ENCODE results near the gene KIF26B.

KIF26B gene

DNA sequence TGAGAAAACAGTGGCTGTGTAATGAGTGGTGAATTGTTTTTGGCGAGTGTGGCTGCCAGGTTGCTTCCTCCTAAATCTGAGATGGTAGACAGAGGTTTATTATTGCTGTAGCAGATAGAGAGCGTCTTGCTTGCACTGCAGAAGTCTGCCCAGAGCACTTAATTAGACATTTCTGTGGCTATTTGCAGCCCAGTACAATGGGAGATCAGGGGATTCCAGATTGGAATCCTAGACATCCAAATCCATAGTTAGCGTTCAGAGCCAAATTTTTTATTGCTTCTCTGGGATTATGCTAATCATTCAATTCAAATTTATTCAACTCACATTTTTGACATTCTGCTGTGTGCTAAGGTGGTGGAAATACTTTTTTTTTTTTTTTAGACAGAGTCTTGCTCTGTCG is 30.0 kb downstream of the KIF26B start:
- TF ChIP-seq, protein P1, sequence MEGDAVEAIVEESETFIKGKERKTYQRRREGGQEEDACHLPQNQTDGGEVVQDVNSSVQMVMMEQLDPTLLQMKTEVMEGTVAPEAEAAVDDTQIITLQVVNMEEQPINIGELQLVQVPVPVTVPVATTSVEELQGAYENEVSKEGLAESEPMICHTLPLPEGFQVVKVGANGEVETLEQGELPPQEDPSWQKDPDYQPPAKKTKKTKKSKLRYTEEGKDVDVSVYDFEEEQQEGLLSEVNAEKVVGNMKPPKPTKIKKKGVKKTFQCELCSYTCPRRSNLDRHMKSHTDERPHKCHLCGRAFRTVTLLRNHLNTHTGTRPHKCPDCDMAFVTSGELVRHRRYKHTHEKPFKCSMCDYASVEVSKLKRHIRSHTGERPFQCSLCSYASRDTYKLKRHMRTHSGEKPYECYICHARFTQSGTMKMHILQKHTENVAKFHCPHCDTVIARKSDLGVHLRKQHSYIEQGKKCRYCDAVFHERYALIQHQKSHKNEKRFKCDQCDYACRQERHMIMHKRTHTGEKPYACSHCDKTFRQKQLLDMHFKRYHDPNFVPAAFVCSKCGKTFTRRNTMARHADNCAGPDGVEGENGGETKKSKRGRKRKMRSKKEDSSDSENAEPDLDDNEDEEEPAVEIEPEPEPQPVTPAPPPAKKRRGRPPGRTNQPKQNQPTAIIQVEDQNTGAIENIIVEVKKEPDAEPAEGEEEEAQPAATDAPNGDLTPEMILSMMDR (IDR thresholded peaks at IDR 0.05; ENCODE audit: control insufficient read depth, insufficient read depth, low read depth, low read length, missing control alignments): no peak
- no peak for DNase-seq (ENCODE audit: low read depth)
- no peak overlapping the region for H3K4me3 ChIP-seq (ENCODE audit: control insufficient read depth, low read depth, low read length)

DNA sequence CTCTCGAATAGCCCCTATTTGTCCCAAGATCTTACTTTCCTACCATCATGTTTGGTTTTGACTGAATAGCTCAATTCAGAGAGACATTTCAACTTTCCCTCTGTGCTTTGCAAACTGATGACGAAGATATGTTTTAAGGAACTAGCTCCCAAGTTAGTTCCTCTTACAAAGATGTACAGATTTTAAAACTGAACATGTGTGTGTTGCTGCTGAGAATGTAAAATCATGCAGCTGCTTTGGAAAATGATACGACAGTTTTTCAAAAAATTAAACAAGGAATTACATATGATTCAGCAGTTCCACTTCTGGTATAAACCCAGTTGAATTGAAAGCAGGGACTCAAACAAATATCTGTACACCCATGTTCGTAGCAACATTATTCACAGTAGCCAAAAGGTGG is 33.6 kb downstream of the KIF26B start:
- TF ChIP-seq, protein P1 (IDR thresholded peaks at IDR 0.05; ENCODE audit: control insufficient read depth, insufficient read depth, low read depth, low read length, missing control alignments): no peak
- H3K4me3 ChIP-seq (ENCODE audit: control insufficient read depth, low read depth, low read length): no peak overlapping the region
- no peak for DNase-seq (ENCODE audit: low read depth)

DNA sequence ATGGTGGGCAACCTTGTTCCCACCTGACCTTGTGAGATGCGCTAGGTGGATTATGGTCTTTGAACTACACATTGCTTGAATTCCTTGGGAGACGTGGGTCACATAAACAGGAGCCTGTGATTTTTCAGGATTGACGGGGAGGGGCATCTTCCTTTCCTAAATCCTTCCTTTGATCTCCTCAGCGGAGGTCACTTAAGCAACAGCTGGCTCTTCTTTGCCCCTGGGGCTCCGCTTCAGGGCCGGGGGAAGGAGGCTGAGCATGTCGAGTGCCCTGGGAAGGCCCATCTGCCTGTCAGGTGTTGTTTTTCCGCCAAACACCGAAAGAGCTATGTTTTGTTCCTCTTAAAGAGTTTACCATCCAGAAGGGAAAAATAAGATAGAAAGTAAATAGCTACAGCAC is 40.6 kb downstream of the KIF26B start:
- H3K4me3 ChIP-seq (ENCODE audit: control insufficient read depth, low read depth, low read length): no peak overlapping the region
- TF ChIP-seq, protein P1 (IDR thresholded peaks at IDR 0.05; ENCODE audit: control insufficient read depth, insufficient read depth, low read depth, low read length, missing control alignments): no peak
- no peak for DNase-seq (ENCODE audit: low read depth)

DNA sequence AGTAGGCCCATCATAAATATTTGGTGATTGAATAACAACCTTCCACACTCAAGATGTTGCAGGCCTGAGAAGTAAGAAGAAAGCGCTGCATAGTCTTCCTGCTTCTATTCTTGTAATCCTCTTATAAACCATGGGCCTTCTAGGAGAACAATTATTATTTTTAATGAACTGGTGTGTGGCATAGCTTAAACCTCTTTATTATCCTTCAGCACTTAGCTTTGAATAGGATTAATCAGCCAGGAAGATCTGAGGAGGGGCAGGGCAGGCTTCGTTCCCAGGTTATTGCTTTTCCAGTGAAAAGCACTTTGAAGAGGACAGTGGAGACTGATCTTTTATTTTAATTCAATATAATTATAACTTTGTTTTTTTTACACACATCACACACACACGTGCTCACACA is 42.3 kb downstream of the KIF26B start:
- no peak overlapping the region for H3K4me3 ChIP-seq (ENCODE audit: control insufficient read depth, low read depth, low read length)
- no peak for DNase-seq (ENCODE audit: low read depth)
- TF ChIP-seq, protein P1 (IDR thresholded peaks at IDR 0.05; ENCODE audit: control insufficient read depth, insufficient read depth, low read depth, low read length, missing control alignments): no peak

DNA sequence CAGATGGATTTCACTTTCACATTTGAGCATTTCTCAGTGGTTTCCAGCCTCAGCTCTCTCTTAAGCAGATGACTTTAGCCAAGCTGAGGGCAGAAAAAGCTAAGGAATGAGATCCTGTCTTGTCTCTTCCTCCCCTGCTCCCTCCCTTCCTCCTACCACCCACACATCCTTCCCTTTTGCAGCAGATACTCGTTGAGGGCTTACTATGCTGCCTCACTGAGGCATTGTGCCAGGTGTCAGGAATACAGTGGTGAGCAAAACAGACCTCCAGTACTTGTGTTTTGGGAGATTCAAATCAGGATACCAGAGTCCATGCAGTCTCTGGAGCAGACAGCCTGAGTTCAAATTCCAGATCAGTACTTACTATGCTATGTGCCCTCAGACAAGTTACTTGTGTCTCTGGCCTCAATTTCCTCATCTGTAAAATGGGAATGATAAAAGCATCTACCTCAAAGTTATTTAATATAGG is 43.2 kb downstream of the KIF26B start:
- H3K4me3 ChIP-seq (ENCODE audit: control insufficient read depth, low read depth, low read length): no peak overlapping the region
- DNase-seq (ENCODE audit: low read depth): peak; percentile 55

DNA sequence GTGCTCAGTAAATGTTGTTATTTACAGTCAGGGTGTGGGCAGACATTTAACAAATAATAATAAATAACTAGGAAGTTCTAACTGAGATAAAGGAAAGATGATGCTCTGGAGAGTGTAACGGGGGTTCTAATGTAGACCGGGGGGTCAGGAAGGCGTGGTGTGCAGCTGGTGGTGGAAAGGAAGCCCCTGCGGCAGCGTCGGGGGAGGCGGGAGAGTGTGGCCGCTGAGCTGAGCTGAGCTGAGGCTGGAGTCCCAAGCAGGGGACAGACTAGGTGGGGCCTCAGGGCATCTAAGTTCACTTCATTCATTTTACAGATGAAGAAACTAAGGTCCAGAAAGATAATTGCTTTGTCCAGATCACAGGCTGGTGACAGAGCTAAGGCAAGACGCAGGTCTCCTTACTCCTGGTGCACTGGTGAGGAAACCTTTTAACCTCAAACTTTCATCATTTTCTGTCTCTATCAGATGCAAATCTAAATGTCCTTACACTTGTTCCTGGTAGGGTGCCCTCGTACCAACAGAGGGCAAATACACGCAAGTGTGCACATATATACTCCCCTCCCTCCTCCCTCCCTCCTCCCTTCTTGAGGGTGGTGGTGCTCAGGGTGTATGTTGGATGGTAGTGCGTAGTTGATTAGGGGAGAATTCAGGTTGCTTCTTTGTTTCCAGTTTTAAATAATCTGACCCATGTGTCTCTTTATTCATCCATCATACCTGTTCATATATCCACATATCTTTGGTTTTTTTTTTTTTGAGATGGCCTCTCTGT is 44.1 kb downstream of the KIF26B start:
- no peak for DNase-seq (ENCODE audit: low read depth)
- TF ChIP-seq, protein P1 (IDR thresholded peaks at IDR 0.05; ENCODE audit: control insufficient read depth, insufficient read depth, low read depth, low read length, missing control alignments): no peak
- H3K4me3 ChIP-seq (ENCODE audit: control insufficient read depth, low read depth, low read length): no peak overlapping the region

More for the DNA sequence above, 43.2 kb downstream of the KIF26B start:
- TF ChIP-seq, protein P1 (IDR thresholded peaks at IDR 0.05; ENCODE audit: control insufficient read depth, insufficient read depth, low read depth, low read length, missing control alignments): no peak

All from AG09309 (cell line).